ENCODE measurements around the gene AKT1S1. TPM values are rescaled to one million over a fixed set of nuclear protein-coding genes. Genes with fewer than 3 reads are reported as not detected.
"Not testable (repeated sequence)": the region's sequence is repeated elsewhere in the genome, so short reads cannot be mapped to it uniquely, and the experiment has no call there.

The AKT1S1 gene
- total RNA-seq, result 3.0 TPM

DNA sequence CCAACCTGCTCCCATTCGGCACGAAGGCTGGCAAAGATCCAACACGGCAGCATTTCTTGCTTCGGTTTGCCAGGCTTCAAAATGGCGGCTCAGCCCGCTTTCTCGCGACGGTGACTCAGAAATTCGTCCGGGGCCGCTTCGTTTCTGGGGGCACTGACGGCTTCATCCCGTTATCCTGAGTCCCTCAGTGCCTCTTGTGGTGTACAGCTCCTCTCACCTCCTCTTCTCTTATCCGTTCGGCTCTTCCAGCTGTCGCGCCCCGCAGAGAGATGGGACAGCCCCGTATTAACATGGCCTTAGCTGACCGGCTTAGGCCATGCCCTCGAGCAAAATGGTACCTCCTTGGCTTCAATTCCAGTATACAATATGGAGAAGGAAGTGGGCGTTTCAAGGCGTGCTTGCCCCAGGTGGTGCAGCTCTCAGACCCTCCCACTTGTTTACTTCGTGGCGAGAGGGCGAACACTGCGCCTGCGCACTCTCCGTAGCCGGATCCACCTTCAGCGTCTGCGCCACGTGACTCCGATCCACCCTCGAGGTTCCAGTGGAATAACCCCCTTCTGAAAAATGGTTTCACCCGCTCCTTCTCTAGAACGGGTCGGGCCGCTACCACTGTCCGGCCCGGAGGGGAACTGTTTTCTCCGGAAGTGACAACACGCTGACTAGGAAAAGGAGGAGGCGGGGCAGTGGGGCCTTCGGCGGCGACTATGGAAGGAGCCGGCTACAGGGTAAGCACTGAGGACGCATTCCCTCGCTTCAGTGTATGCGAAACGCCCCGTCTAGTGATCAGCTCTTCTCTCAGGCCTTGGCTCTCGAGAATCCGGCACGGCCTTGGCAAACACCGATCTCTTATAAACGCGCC lies at the start of gene AKT1S1, which contains the start of gene TBC1D17:
Gene AKT1S1, minus strand, starts transcription at position 336 of the 859 bp plus-strand sequence. CDS start 4,060 bp downstream, outside the sequence.
Gene TBC1D17, plus strand, starts transcription at position 683 of the 859 bp plus-strand sequence. Its CDS starts 22 bp downstream, at position 705.
- no peaks in the 10 kb centered on the region for H3K9me3 ChIP-seq (ENCODE audit: low read depth, low read length)
- H3K27me3 ChIP-seq (ENCODE audit: insufficient read depth, low read length), result no peaks in the 10 kb centered on the region
- peak within 1 kb of the TSS; percentile 99 for H3K4me3 ChIP-seq (ENCODE audit: low read length)
- H3K4me1 ChIP-seq (ENCODE audit: insufficient read depth, low read length), result peaks cover 25% of the 10 kb centered on the region

DNA sequence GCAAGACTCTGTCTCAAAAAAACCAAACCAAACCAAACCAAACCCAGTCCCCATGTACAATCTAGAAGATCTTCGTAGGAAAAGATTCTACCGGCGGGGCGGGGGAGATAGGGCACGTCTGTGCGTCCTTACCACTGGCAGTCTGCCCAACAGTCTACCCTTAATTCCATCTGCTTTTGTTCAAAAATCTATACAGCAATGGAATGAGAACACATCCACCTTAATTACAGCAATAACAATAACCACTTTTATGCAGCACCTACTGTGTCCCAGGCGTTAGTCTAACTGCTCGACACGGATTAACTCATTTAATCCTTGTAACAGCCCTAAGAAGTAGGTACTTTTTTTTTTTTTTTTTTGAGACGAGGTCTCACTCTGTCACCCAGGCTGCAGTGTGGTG lies 49.4 kb upstream of the AKT1S1 start:
- Histone ChIP-seq H3K4me1 (ENCODE audit: insufficient read depth, low read length) (peaks cover 50% of the 10 kb centered on the region), H3K9me3 (ENCODE audit: low read depth, low read length) (no peaks in the 10 kb centered on the region), H3K4me3 (ENCODE audit: low read length) (no peak overlapping the region), H3K27me3 (ENCODE audit: insufficient read depth, low read length) (no peaks in the 10 kb centered on the region)

DNA sequence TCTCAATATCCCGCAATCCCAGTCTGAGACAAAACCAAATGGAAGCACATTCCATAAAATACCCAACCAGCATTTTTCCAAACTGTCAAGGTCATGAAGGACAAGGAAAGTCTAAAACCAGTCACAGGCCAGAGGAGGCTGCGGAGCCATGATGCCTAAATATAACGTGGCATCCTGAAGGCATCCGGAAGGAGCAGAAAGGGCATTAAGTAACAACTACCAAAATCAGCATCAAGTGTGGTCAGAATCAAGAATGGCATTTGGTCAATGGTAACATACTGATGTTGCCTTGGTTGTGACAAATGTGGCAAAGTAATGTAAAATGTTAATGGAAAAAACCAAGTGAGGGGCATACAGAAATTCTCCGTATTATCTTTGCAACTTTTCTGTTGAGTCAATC lies 48.3 kb upstream of the AKT1S1 start:
- Histone ChIP-seq H3K4me1 (ENCODE audit: insufficient read depth, low read length) (peaks cover 47% of the 10 kb centered on the region), H3K27me3 (ENCODE audit: insufficient read depth, low read length) (no peaks in the 10 kb centered on the region), H3K9me3 (ENCODE audit: low read depth, low read length) (no peaks in the 10 kb centered on the region), H3K4me3 (ENCODE audit: low read length) (no peak overlapping the region)

DNA sequence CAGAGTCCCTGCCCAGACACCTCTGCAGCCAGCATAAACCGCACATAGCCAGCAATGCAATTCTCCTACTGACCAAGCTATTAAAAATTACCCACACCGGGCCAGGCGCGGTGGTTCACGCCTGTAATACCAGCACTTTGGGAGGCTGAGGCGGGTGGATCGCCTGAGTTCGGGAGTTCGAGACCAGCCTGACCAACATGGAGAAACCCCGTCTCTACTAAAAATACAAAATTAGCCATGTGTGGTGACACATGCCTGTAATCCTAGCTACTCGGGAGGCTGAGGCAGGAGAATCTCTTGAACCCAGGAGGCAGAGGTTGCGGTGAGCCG lies 47.7 kb upstream of the AKT1S1 start:
- H3K27me3 ChIP-seq (ENCODE audit: insufficient read depth, low read length); H3K4me3 ChIP-seq (ENCODE audit: low read length); H3K9me3 ChIP-seq (ENCODE audit: low read depth, low read length): not testable (repeated sequence)
- H3K4me1 ChIP-seq (ENCODE audit: insufficient read depth, low read length), result peaks cover 42% of the 10 kb centered on the region

DNA sequence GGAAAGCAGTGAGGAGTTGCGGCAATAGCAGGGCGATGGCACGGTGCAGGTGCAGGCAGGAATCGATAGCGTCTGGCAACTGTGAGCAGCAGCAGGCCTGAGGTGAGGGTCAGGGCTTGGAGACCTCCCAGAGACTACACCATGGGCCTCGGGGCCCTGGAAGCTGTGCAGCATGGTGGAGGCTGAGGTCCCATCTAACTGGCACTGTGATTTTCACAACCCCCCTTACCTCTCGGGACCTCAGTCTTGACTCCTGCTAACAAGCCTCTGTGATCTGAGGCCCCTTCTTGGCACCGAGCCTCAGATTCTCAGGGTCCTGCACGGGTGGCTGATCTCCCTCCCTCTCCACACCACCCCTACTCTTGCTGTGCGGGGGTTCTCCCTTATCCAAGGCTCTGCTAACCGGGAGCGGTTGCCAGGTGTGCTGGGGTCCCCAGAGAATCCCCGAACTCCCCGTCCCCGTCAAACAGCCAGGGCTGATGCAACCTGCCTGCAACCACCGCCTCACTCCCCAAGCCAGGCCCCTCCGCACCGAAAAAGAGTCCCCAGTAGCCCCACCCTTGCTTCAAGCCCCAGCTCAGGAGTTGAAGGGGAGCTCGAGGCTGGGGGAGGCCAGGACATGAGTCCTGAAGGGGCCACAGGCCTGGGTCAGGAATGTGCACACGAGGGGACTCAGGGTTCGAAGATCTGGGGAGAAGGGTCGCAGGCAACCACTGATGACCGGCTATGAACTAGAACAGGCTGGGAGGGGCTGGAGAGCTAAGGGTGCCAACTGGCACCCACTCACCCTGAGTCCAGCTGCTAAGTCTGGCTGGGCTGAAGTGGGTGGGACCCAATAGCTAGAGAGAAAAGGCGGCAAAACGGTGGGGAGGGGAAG lies 47.1 kb upstream of the AKT1S1 start:
- peaks cover 45% of the 10 kb centered on the region for H3K4me1 ChIP-seq (ENCODE audit: insufficient read depth, low read length)

DNA sequence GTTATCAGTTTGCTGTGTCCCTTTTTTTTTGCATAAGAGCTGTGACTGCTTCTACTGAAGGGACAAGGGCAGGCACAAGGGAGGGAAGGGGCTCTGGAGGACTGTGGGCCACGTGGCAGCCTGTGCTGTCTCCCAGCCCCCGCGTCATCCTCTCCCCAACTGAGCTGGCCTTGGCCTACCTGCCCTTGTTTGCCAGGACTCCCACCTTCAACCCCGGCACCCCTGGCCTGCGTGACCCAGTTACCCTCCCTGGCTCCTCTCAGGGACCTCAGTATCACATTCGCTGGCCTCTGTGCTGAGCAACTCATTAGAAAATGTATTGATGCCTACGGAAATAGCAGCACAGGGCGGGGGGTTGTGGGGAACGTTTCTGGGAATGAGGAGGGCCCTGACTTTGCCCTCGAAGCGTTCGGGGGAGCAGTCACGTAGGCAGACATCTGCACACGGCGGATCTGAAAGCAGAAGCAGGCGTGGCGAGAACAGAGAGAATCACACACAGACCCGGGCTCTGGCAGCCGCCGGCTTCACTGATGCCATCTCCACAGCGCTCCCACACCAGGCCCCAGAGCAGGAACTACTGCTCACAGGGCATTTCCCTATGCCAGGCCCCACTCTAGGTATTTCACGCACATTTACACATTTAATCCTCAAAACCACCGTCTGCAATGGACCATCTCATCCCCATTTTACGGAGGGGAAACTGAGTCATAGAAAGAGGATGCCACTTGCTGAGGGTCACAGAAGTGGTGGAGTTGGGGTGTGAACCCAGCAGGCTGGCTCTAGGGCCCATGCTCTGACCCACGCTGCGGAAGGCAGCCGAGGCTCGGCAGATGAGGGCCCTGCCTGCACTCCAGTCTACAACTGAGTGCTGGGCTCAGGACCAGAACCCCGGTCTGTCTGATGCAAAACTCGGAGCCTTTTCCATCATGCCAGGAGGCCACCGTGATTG lies 46.2 kb upstream of the AKT1S1 start:
- H3K9me3 ChIP-seq (ENCODE audit: low read depth, low read length), result no peaks in the 10 kb centered on the region
- no peak overlapping the region for H3K4me3 ChIP-seq (ENCODE audit: low read length)
- H3K4me1 ChIP-seq (ENCODE audit: insufficient read depth, low read length), result peaks cover 43% of the 10 kb centered on the region
- H3K27me3 ChIP-seq (ENCODE audit: insufficient read depth, low read length), result no peaks in the 10 kb centered on the region

More for the DNA sequence above, 47.1 kb upstream of the AKT1S1 start:
- Histone ChIP-seq H3K4me3 (ENCODE audit: low read length) (no peak overlapping the region), H3K9me3 (ENCODE audit: low read depth, low read length) (no peaks in the 10 kb centered on the region), H3K27me3 (ENCODE audit: insufficient read depth, low read length) (no peaks in the 10 kb centered on the region)

DNA sequence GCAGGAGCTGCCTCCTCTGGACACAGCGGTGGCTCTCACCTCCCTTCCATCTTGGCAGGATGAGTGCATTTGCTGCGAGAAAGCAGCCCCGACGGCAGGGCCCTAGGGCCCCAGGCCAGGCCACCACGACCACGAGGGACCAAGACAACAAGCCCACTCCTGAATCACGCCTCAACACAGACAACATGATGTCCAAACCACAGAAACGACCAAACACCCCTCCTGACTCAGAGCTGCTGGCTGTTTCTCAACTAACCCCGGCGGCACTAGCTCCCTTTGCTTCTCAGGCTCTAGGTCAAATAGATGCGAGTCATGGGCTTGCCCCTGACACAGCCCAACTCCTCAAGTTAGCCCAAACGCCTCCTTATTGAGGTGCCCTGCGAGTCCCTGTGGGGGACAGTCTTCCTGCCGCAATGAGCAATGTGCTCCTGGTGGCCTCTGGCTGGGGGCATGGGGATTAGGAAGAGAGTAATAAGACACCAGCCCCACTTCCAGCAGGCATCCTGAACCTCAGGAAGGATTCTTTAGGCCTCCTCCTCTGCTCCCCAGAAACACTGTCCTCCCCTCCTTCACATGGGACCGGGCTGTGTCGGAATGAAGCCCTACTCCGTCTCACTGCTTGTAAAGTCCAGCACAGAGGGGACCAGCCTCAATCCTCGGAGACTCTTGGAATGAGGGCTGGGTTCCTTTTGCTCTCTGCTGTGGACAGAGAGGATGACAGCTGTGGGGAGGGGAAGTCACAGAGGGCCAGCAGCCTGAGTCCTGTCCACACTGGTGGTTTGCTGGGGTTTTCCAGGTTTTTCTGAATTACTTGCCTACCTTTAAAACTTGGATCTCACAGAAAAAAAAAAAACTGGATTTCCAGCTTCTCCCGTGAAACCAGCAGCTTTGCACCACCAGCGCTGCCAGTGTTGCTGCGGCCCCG lies 45.0 kb upstream of the AKT1S1 start:
- Histone ChIP-seq H3K9me3 (ENCODE audit: low read depth, low read length) (no peaks in the 10 kb centered on the region), H3K27me3 (ENCODE audit: insufficient read depth, low read length) (no peaks in the 10 kb centered on the region), H3K4me3 (ENCODE audit: low read length) (no peak overlapping the region), H3K4me1 (ENCODE audit: insufficient read depth, low read length) (peaks cover 43% of the 10 kb centered on the region)

DNA sequence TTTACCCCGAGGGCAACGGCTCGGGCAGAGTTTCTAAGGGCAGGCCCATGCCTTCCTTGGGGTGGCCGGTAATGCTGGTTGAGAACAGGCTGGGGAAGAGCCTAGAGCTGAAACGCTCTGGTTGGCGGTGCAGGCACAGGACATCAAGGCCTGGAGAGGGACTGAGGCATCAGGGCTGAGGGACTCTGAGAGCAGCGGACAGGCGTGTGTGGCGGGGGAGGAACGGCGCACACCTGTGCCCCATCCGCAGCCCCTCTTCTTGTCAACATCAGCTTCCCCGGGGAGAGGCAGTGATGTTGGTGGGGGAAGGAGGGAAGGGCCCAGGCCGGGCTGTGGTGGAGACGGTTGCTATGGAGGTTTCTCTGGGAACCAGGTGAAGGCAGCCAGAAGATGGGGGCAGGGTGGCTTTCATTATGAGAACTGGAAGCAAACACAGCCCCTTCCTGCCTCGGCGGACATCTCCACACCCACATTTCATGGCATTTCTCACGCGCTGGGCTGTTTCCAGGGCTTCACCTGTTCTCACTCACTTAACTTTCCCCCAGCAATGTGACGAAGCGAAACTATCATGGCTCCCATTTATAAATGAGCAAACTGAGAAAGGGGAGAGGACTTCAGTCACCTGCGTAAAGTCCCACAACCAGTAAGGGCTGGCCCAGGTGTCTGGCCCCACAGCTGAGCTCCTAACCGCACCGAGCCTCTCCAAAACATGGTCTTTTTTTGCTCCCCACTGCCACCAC lies 43.6 kb upstream of the AKT1S1 start:
- H3K27me3 ChIP-seq (ENCODE audit: insufficient read depth, low read length), result no peaks in the 10 kb centered on the region
- no peak overlapping the region for H3K4me3 ChIP-seq (ENCODE audit: low read length)
- peaks cover 34% of the 10 kb centered on the region for H3K4me1 ChIP-seq (ENCODE audit: insufficient read depth, low read length)
- no peaks in the 10 kb centered on the region for H3K9me3 ChIP-seq (ENCODE audit: low read depth, low read length)

DNA sequence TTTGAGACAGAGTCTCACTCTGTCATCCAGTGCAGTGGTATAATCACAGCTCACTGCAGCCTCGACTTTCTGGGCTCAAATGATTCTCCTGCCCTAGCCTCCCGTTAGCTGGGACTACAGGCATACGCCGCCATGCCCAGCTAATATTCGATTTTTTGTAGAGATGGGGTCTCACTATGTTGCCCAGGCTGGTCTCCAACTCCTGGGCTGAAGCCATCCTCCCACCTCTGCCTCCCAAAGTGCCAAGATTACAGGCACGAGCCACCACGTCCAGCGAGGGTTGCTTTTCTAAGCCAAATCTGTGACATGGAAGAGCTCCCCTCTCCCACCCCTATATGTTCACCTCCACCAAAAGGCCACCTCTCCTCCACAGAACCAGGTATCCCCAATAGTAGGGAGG lies 40.9 kb upstream of the AKT1S1 start:
- Histone ChIP-seq H3K9me3 (ENCODE audit: low read depth, low read length) (no peaks in the 10 kb centered on the region), H3K27me3 (ENCODE audit: insufficient read depth, low read length) (no peaks in the 10 kb centered on the region), H3K4me1 (ENCODE audit: insufficient read depth, low read length) (peaks cover 33% of the 10 kb centered on the region), H3K4me3 (ENCODE audit: low read length) (no peak overlapping the region)

DNA sequence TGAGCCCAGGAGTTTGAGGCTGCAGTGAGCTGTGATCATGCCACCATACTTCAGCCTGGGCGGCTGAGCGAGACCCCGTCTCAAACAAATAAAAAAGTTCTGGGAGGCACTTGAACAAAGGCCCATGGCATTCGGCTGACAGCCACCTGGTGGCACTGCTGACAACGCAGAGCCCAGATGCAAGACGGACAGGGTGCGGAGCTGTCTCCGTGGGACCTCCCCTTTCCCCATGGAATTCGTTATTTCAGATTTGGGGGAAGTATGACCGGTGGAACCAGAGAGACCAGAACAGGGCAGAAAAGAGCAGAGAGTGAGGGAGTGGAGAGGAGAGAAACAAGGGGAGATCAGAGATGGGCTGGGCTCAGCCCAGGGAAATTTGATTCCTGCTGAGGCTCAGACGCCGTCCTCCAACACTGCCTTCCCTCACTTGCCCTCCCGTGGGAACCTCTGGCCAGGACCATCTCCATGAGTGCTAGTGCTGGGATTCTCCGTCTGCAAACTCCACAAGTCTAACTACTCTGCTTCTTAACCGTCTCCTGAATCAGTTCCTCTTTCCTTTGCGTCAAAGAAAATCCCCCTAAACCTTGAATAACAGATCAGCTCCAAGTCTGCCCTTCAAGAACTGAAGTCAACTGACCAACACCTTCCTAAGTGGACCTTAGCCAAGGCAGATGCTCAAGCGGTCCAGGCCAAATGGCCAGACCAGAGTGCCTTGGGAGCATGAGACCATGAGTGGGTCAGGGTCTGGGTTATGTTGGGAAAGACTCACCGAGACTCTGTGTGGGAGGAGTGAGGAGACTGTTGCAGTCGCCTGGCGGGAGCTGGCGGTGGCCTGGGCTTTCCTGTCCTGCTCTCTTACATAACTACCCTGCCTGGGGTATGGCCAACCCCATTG lies 39.9 kb upstream of the AKT1S1 start:
- H3K4me1 ChIP-seq (ENCODE audit: insufficient read depth, low read length), result peaks cover 37% of the 10 kb centered on the region
- no peaks in the 10 kb centered on the region for H3K9me3 ChIP-seq (ENCODE audit: low read depth, low read length)
- no peak overlapping the region for H3K4me3 ChIP-seq (ENCODE audit: low read length)
- no peaks in the 10 kb centered on the region for H3K27me3 ChIP-seq (ENCODE audit: insufficient read depth, low read length)

DNA sequence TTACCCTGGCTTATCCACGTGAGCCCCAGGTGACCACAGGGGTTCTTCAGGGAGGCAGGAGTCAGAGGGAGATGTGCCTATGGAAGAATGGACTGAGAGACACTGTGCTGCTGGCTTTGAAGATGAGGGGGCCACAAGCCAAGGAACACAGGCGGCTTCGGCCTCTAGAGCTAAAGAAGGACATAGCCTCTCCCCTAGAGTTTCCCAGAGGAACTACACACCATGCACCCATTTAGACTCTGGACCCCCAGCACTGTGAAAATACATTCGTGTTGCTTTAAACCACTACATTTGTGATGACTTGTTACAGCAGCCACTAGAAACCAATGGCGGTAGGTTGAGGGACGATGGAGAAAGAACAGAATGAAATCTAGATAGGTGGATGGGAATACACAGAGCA lies 38.1 kb upstream of the AKT1S1 start:
- no peak overlapping the region for H3K4me3 ChIP-seq (ENCODE audit: low read length)
- H3K9me3 ChIP-seq (ENCODE audit: low read depth, low read length), result no peaks in the 10 kb centered on the region
- peaks cover 54% of the 10 kb centered on the region for H3K4me1 ChIP-seq (ENCODE audit: insufficient read depth, low read length)
- H3K27me3 ChIP-seq (ENCODE audit: insufficient read depth, low read length), result no peaks in the 10 kb centered on the region

DNA sequence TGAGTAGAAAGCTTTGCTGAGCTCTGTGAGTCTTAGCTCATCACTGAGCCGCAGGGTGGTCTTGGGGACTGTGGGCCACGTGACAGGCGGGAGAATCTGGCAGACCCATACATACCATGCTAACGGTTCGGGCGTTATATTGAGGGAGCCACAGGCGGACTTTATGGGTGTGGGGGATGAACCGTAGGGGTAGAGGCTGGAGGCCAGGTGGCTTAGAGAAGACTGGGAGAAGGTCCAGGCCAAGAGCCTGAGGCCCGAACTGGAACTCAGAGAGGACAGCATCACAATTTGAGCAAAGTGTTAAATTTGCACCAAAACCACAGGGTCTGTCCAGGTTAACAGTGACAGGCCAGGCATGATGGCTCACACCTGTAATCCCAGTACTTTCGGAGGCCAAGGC lies 36.6 kb upstream of the AKT1S1 start:
- Histone ChIP-seq H3K9me3 (ENCODE audit: low read depth, low read length) (no peaks in the 10 kb centered on the region), H3K4me3 (ENCODE audit: low read length) (no peak overlapping the region), H3K27me3 (ENCODE audit: insufficient read depth, low read length) (no peaks in the 10 kb centered on the region), H3K4me1 (ENCODE audit: insufficient read depth, low read length) (peaks cover 53% of the 10 kb centered on the region)
